Natural killer cell (primary cell): ENCODE results near the gene ZFTA. TPM values are rescaled to one million over a fixed set of nuclear protein-coding genes. Genes with fewer than 3 reads are reported as not detected.

Experiments
- ATAC-seq, 3 donors: fragments of 150-1000 bp in 2 of 3; fragments of 200-7000 bp in 1 of 3; cut with Tn5 transposase; 1 replicate in 1 of 3; 2 replicates in 2 of 3; pipeline ENCODE4 v1.10.0; 2021; ENCODE audit warnings: mild to moderate bottlenecking in 2 of 3, moderate library complexity in 2 of 3
- DNase-seq, 2 donors: peaks; one replicate each; pipeline versions ENCODE4 v3.0.0 to v3.0.0-alpha.2; 2013 to 2021; ENCODE audit warnings: mixed read lengths in 1 of 2
- H3K27ac ChIP-seq: one replicate; pipeline ENCODE4 v1.5.1; 2013; ENCODE audit warnings: mild to moderate bottlenecking, low read length
- H3K27me3 ChIP-seq: one replicate; pipeline ENCODE4 v1.6.1; 2013; ENCODE audit warnings: low read length; ENCODE audit not compliant: control insufficient read depth, insufficient read depth
- H3K36me3 ChIP-seq: one replicate; pipeline ENCODE4 v1.6.1; 2013; ENCODE audit warnings: low read length; ENCODE audit not compliant: control insufficient read depth, insufficient read depth
- H3K4me1 ChIP-seq: one replicate; pipeline ENCODE4 v1.6.1; 2013; ENCODE audit warnings: low read length; ENCODE audit not compliant: control insufficient read depth, insufficient read depth
- H3K4me3 ChIP-seq: one replicate; pipeline ENCODE4 v1.5.1; 2013; ENCODE audit warnings: low read length
- H3K9me3 ChIP-seq: one replicate; pipeline ENCODE4 v1.6.1; 2013; ENCODE audit warnings: low read length; ENCODE audit not compliant: control insufficient read depth, insufficient read depth
- H3K27ac Mint-ChIP-seq, 2 donors: one replicate each; pipeline ENCODE4 v1.8.0; 2022; ENCODE audit warnings: mild to moderate bottlenecking in 2 of 2, mixed read lengths in 2 of 2, moderate library complexity in 1 of 2
- H3K27me3 Mint-ChIP-seq, 2 donors: one replicate each; pipeline ENCODE4 v1.8.0; 2022; ENCODE audit warnings: low read depth in 2 of 2, mixed read lengths in 2 of 2
- H3K36me3 Mint-ChIP-seq: one replicate; pipeline ENCODE4 v1.8.0; 2022; ENCODE audit warnings: mixed read lengths
- H3K4me1 Mint-ChIP-seq, 2 donors: one replicate each; pipeline ENCODE4 v1.8.0; 2022; ENCODE audit warnings: mixed read lengths in 2 of 2
- H3K4me3 Mint-ChIP-seq: one replicate; pipeline ENCODE4 v1.8.0; 2022; ENCODE audit warnings: mild to moderate bottlenecking, moderate library complexity, mixed read lengths
- H3K9me3 Mint-ChIP-seq, 2 donors: one replicate each; pipeline ENCODE4 v1.8.0; 2022; ENCODE audit warnings: mixed read lengths in 2 of 2
- CTCF ChIP-seq: fragments of 200-600 bp; IDR thresholded peaks from one replicate; pipeline ENCODE4 v1.8.0; 2022; ENCODE audit warnings: antibody characterized with exemption
- WGBS: methylation state at CpG from one replicate; pipeline ENCODE4 v1.1.7; 2013; ENCODE audit warnings: missing lambda C conversion rate; ENCODE audit not compliant: insufficient coverage; 5-methylcytosine and 5-hydroxymethylcytosine counted together
- intact Hi-C: fragments of 100-400 bp; cut with micrococcal nuclease; formaldehyde crosslinking; loops from one replicate; pipeline ENCODE4 v1.14.2; 2022
- total RNA-seq, 4 donors: library from RNA; stranded (reverse); fragments of 120-200 nt in 1 of 4; gene quantifications; one replicate each; pipeline versions ENCODE4 v1.2.3 to v1.2.4, GENCODE V29; 2013 to 2022

The ZFTA gene
- total RNA-seq, 3 donors from 2014 or later (not counting 1 experiment from before 2014, with no cell fraction given) = 3.7 to 5.3 (median 4.8) TPM

- H3K4me3 ChIP-seq = no peak overlapping the region
- no peaks in the 10 kb centered on the region for H3K9me3 ChIP-seq
- H3K36me3 ChIP-seq = peaks cover 23% of the 10 kb centered on the region
- Mint-ChIP-seq H3K27me3 (no peaks in the 10 kb centered on the region), H3K4me3 (no peak overlapping the region), H3K4me1 (peaks cover 16 to 36% of the 10 kb centered on the region in 2 donors), H3K27ac (no peak overlapping the region), H3K9me3 (no peaks in the 10 kb centered on the region), H3K36me3 (no peaks in the 10 kb centered on the region)
- peaks cover 17% of the 10 kb centered on the region for H3K4me1 ChIP-seq
- no peak for ATAC-seq
- H3K27ac ChIP-seq = no peak overlapping the region
- intact Hi-C loops = no loop called here
- no peaks in the 10 kb centered on the region for H3K27me3 ChIP-seq
- DNase-seq = no peak
- WGBS = 98% methylated on average over 6 of the region's 6 CpGs
- TF ChIP-seq CTCF = no peak
These were observed 47.6 kb upstream of the ZFTA start for GRCh38 chr11:63816166-63816565.

DNA sequence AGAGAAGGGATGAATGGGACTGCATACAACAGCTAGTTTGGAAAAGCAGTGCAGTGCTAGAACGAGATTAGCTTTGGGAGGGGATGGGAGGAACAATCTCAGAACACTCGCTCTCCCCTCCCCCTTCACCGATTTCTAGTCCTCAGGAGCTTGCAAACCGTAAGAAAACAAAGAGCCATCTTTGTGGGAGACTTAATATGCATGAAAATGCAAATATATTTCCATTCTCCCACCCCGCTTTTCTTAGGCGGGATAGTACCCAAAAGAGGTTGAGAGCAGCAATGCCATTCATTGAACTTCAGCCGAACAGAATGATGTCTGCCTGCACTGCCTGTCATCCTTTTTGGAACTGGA is 45.8 kb upstream of the ZFTA start:
- H3K27me3 ChIP-seq = no peaks in the 10 kb centered on the region
- H3K36me3 Mint-ChIP-seq = no peaks in the 10 kb centered on the region
- intact Hi-C loops = no loop called here
- peak overlapping the region; percentile 85 for H3K4me3 Mint-ChIP-seq
- peaks cover 16 to 36% of the 10 kb centered on the region in 2 donors for H3K4me1 Mint-ChIP-seq
- ATAC-seq (no peak), DNase-seq (peak in 1 of 2 donors; percentile 28)
- no peaks in the 10 kb centered on the region for H3K27me3 Mint-ChIP-seq
- peak overlapping the region; percentile 87 for H3K4me3 ChIP-seq
- no peaks in the 10 kb centered on the region for H3K9me3 ChIP-seq
- peaks cover 17% of the 10 kb centered on the region for H3K4me1 ChIP-seq
- WGBS = 81% methylated on average over 3 of the region's 7 CpGs
- H3K36me3 ChIP-seq = peaks cover 12% of the 10 kb centered on the region
- peak overlapping the region; percentile 11 for H3K27ac ChIP-seq
- no peaks in the 10 kb centered on the region for H3K9me3 Mint-ChIP-seq
- no peak for TF ChIP-seq CTCF
- H3K27ac Mint-ChIP-seq = peak overlapping the region in 1 of 2 donors; percentile 63

GRCh38 chr11:63813563-63814382 is 45.2 kb upstream of the ZFTA start:
- Mint-ChIP-seq H3K9me3 (no peaks in the 10 kb centered on the region), H3K27me3 (no peaks in the 10 kb centered on the region), H3K36me3 (no peaks in the 10 kb centered on the region), H3K27ac (peak overlapping the region in 1 of 2 donors; percentile 63), H3K4me3 (peak overlapping the region; percentile 85), H3K4me1 (peaks cover 16 to 36% of the 10 kb centered on the region in 2 donors)
- Histone ChIP-seq H3K27ac (peak overlapping the region; percentile 11), H3K4me3 (peak overlapping the region; percentile 87), H3K4me1 (peaks cover 17% of the 10 kb centered on the region), H3K27me3 (no peaks in the 10 kb centered on the region), H3K36me3 (peaks cover 8% of the 10 kb centered on the region), H3K9me3 (no peaks in the 10 kb centered on the region)
- under 1% methylated on average over 72 of the region's 74 CpGs for WGBS
- intact Hi-C loops = no loop called here
- ATAC-seq (peak; percentile 34 to 42 (median 38)), DNase-seq (peak; percentile 24 to 55)
- TF ChIP-seq CTCF = no peak
